ENCODE measurements around the gene SCAF11. TPM values are rescaled to one million over a fixed set of nuclear protein-coding genes. Genes with fewer than 3 reads are reported as not detected.

Gene SCAF11
- total RNA-seq, 1 experiment from 2014 or later: 79.8 TPM

DNA sequence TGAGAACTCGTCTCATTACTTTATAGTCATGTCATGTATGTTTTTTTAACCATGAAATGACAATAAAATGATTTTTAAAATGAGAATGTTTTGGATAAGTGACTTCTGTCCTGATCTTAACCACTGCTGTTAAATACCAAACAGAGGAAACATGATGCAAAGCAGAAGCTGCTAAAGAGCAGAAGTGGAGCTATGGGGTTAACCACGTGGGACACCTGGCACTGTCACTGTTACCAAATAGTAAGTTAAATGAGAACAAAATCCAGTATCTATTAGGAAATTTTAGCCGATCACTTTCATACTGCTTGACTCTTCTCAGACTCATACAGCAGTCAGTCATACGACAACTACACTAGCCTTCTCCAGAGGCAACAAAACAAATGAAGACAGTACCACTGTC lies 82.4 kb downstream of the SCAF11 start:
- H3K9me2 ChIP-seq (ENCODE audit: insufficient read depth): no peaks in the 10 kb centered on the region
- no peak overlapping the region for H3K9ac ChIP-seq (ENCODE audit: low read length)
- H3K27me3 ChIP-seq (ENCODE audit: insufficient read depth, low read length): no peaks in the 10 kb centered on the region
- H4K20me1 ChIP-seq (ENCODE audit: insufficient read depth): no peaks in the 10 kb centered on the region
- RAD21 ChIA-PET (ENCODE audit: low non-redundant PET in 1 of 2, low total read pairs in 2 of 2, uncharacterized antibody in 2 of 2, unreplicated experiment in 2 of 2): no interaction called here
- H3K27ac ChIP-seq (ENCODE audit: low read depth, low read length): no peak overlapping the region
- H3K4me3 ChIP-seq (replicated peaks in 1 of 2; ENCODE audit: low read depth in 1 of 2, low read length in 2 of 2): no peak overlapping the region
- DNase-seq (ENCODE audit: low read depth, low spot score) (no peak), ATAC-seq (no peak)
- CTCF ChIA-PET: no interaction called here
- no TSS peak for BruUV-seq (replicated peaks)
- H3K4me1 ChIP-seq (ENCODE audit: control insufficient read depth in 1 of 2, insufficient read depth in 2 of 2, low read length in 2 of 2): no peaks in the 10 kb centered on the region
- H3K9me3 ChIP-seq (ENCODE audit: control insufficient read depth in 1 of 2, insufficient read depth in 1 of 2, low read depth in 1 of 2, low read length in 2 of 2): no peaks in the 10 kb centered on the region
- TF ChIP-seq POLR2A (IDR thresholded peaks at IDR 0.05; ENCODE audit: borderline replicate concordance, extremely low read depth, insufficient read depth, insufficient read length) (no peak), ELF1 (IDR thresholded peaks at IDR 0.05; ENCODE audit: borderline replicate concordance, low read depth) (no peak), REST (IDR thresholded peaks at IDR 0.05; ENCODE audit: low read depth) (no peak), CEBPB (IDR thresholded peaks at IDR 0.05; ENCODE audit: low read depth) (no peak), SRF (IDR thresholded peaks at IDR 0.05; ENCODE audit: low read depth) (no peak), POLR2AphosphoS5 (IDR thresholded peaks at IDR 0.05; ENCODE audit: low read depth, low read length) (no peak), EZH2 (IDR thresholded peaks at IDR 0.05) (no peak), EZH2phosphoT487 (IDR thresholded peaks at IDR 0.05; ENCODE audit: borderline replicate concordance) (no peak), CBX3 (IDR thresholded peaks at IDR 0.05; ENCODE audit: low read depth) (no peak), TCF7L2 (IDR thresholded peaks at IDR 0.05; ENCODE audit: borderline replicate concordance, extremely low read depth, insufficient read depth, insufficient read length) (no peak), CTCF (IDR thresholded peaks at IDR 0.05 in 2 of 3, conservative IDR thresholded peaks at IDR 0.05 in 1 of 3; ENCODE audit: borderline replicate concordance in 1 of 3, insufficient read depth in 1 of 3, low read depth in 2 of 3, low read length in 2 of 3) (no peak)
- intact Hi-C loops (cut with micrococcal nuclease): no loop called here
- H2AFZ ChIP-seq (ENCODE audit: low read depth, low read length, poor library complexity, severe bottlenecking): no peak overlapping the region
- H3K79me2 ChIP-seq (ENCODE audit: insufficient read depth, low read length): no peaks in the 10 kb centered on the region
- H3K36me3 ChIP-seq (ENCODE audit: control insufficient read depth in 1 of 2, insufficient read depth in 2 of 2, low read length in 2 of 2): peaks cover 0 to 6% of the 10 kb centered on the region in 2 experiments; a peak in 1 of 4 replicates
- H3K4me2 ChIP-seq (ENCODE audit: low read length): no peak overlapping the region
- POLR2A ChIA-PET: no interaction called here

Data from HCT116 (cell line).